Natural killer cell (primary cell): ENCODE measurements around the gene MGMT. TPM values are rescaled to one million over a fixed set of nuclear protein-coding genes. Genes with fewer than 3 reads are reported as not detected.

Source experiments
- ATAC-seq, 3 donors: fragments of 150-1000 bp in 2 of 3; fragments of 200-7000 bp in 1 of 3; cut with Tn5 transposase; 1 replicate in 1 of 3; 2 replicates in 2 of 3; pipeline ENCODE4 v1.10.0; 2021; ENCODE audit warnings: mild to moderate bottlenecking in 2 of 3, moderate library complexity in 2 of 3
- DNase-seq, 2 donors: peaks; one replicate each; pipeline versions ENCODE4 v3.0.0 to v3.0.0-alpha.2; 2013 to 2021; ENCODE audit warnings: mixed read lengths in 1 of 2
- H3K27ac ChIP-seq: one replicate; pipeline ENCODE4 v1.5.1; 2013; ENCODE audit warnings: mild to moderate bottlenecking, low read length
- H3K27me3 ChIP-seq: one replicate; pipeline ENCODE4 v1.6.1; 2013; ENCODE audit warnings: low read length; ENCODE audit not compliant: control insufficient read depth, insufficient read depth
- H3K36me3 ChIP-seq: one replicate; pipeline ENCODE4 v1.6.1; 2013; ENCODE audit warnings: low read length; ENCODE audit not compliant: control insufficient read depth, insufficient read depth
- H3K4me1 ChIP-seq: one replicate; pipeline ENCODE4 v1.6.1; 2013; ENCODE audit warnings: low read length; ENCODE audit not compliant: control insufficient read depth, insufficient read depth
- H3K4me3 ChIP-seq: one replicate; pipeline ENCODE4 v1.5.1; 2013; ENCODE audit warnings: low read length
- H3K9me3 ChIP-seq: one replicate; pipeline ENCODE4 v1.6.1; 2013; ENCODE audit warnings: low read length; ENCODE audit not compliant: control insufficient read depth, insufficient read depth
- H3K27ac Mint-ChIP-seq, 2 donors: one replicate each; pipeline ENCODE4 v1.8.0; 2022; ENCODE audit warnings: mild to moderate bottlenecking in 2 of 2, mixed read lengths in 2 of 2, moderate library complexity in 1 of 2
- H3K27me3 Mint-ChIP-seq, 2 donors: one replicate each; pipeline ENCODE4 v1.8.0; 2022; ENCODE audit warnings: low read depth in 2 of 2, mixed read lengths in 2 of 2
- H3K36me3 Mint-ChIP-seq: one replicate; pipeline ENCODE4 v1.8.0; 2022; ENCODE audit warnings: mixed read lengths
- H3K4me1 Mint-ChIP-seq, 2 donors: one replicate each; pipeline ENCODE4 v1.8.0; 2022; ENCODE audit warnings: mixed read lengths in 2 of 2
- H3K4me3 Mint-ChIP-seq: one replicate; pipeline ENCODE4 v1.8.0; 2022; ENCODE audit warnings: mild to moderate bottlenecking, moderate library complexity, mixed read lengths
- H3K9me3 Mint-ChIP-seq, 2 donors: one replicate each; pipeline ENCODE4 v1.8.0; 2022; ENCODE audit warnings: mixed read lengths in 2 of 2
- WGBS: methylation state at CpG from one replicate; pipeline ENCODE4 v1.1.7; 2013; ENCODE audit warnings: missing lambda C conversion rate; ENCODE audit not compliant: insufficient coverage; 5-methylcytosine and 5-hydroxymethylcytosine counted together
- intact Hi-C: fragments of 100-400 bp; cut with micrococcal nuclease; formaldehyde crosslinking; loops from one replicate; pipeline ENCODE4 v1.14.2; 2022
- total RNA-seq, 4 donors: library from RNA; stranded (reverse); fragments of 120-200 nt in 1 of 4; gene quantifications; one replicate each; pipeline versions ENCODE4 v1.2.3 to v1.2.4, GENCODE V29; 2013 to 2022
- TF ChIP-seq, protein P1 (sequence below): fragments of 200-600 bp; IDR thresholded peaks from one replicate; pipeline ENCODE4 v1.8.0; 2022; ENCODE audit warnings: antibody characterized with exemption

MGMT gene
- total RNA-seq, 3 donors from 2014 or later (not counting 1 experiment from before 2014, with no cell fraction given): 16.5 to 19.7 (median 18.8) TPM

DNA sequence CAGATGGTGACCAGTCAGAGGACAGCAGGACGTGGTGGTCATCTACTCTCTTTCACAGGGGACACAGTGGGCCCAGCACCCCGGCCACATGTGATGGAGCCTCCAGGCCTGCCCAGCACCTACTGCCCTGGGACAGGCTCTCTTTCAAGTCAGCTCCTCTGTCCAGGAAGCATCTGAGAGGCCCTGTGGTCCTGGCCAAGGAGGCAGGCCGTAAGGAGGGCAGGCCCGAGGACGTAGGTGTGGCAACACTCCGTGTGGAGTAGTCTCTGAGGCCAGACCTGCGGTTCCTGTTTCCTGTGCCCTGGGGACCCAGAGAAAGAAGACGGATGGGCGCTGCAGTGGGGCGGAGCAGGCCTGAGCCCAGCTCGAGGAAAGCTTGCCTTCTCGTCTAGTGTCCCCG is 317.9 kb downstream of the MGMT start:
- no peaks in the 10 kb centered on the region for H3K9me3 ChIP-seq
- 36% methylated on average over 13 of the region's 13 CpGs for WGBS
- H3K27ac Mint-ChIP-seq: peak overlapping the region in 1 of 2 donors; percentile 7
- no peak overlapping the region for H3K27ac ChIP-seq
- H3K9me3 Mint-ChIP-seq: no peaks in the 10 kb centered on the region
- H3K36me3 Mint-ChIP-seq: no peaks in the 10 kb centered on the region
- H3K4me1 Mint-ChIP-seq: peaks cover 7 to 9% of the 10 kb centered on the region in 2 donors
- no peaks in the 10 kb centered on the region for H3K27me3 Mint-ChIP-seq
- intact Hi-C loops: no loop called here
- H3K27me3 ChIP-seq: no peaks in the 10 kb centered on the region
- no peak overlapping the region for H3K4me3 Mint-ChIP-seq
- DNase-seq: no peak
- no peaks in the 10 kb centered on the region for H3K4me1 ChIP-seq
- ATAC-seq: peak in 1 of 3 donors; percentile 42
- TF ChIP-seq, protein P1, sequence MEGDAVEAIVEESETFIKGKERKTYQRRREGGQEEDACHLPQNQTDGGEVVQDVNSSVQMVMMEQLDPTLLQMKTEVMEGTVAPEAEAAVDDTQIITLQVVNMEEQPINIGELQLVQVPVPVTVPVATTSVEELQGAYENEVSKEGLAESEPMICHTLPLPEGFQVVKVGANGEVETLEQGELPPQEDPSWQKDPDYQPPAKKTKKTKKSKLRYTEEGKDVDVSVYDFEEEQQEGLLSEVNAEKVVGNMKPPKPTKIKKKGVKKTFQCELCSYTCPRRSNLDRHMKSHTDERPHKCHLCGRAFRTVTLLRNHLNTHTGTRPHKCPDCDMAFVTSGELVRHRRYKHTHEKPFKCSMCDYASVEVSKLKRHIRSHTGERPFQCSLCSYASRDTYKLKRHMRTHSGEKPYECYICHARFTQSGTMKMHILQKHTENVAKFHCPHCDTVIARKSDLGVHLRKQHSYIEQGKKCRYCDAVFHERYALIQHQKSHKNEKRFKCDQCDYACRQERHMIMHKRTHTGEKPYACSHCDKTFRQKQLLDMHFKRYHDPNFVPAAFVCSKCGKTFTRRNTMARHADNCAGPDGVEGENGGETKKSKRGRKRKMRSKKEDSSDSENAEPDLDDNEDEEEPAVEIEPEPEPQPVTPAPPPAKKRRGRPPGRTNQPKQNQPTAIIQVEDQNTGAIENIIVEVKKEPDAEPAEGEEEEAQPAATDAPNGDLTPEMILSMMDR: no peak
- H3K36me3 ChIP-seq: no peaks in the 10 kb centered on the region
- no peak overlapping the region for H3K4me3 ChIP-seq

DNA sequence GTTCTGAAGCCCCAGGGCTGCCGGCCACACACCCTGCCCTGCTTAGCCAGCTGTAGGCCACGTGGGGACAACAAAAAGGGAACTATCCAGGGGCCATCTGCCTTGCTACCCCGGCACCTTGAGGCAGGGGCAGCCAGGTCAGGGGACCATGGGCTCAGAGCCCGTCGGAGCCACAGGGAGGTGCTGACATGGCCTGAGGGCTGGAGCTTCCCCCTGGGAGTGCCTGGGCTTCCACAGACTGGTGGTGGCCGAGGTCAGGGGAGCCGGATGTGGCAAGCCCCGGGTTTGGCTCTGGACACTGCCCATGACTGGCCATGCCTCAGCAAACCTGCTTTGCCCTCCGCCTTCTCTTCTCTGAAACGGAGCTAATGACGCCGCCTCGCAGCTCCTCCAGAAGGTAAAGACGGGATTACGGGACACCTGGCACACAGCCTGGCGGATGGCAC is 318.5 kb downstream of the MGMT start:
- no peaks in the 10 kb centered on the region for H3K36me3 ChIP-seq
- H3K4me3 Mint-ChIP-seq: no peak overlapping the region
- no peaks in the 10 kb centered on the region for H3K36me3 Mint-ChIP-seq
- no peak overlapping the region for H3K27ac Mint-ChIP-seq
- no peaks in the 10 kb centered on the region for H3K27me3 Mint-ChIP-seq
- TF ChIP-seq, protein P1: no peak
- no peaks in the 10 kb centered on the region for H3K27me3 ChIP-seq
- DNase-seq (no peak), ATAC-seq (no peak)
- no peaks in the 10 kb centered on the region for H3K4me1 ChIP-seq
- H3K9me3 Mint-ChIP-seq: no peaks in the 10 kb centered on the region
- peaks cover 4% of the 10 kb centered on the region for H3K9me3 ChIP-seq
- WGBS: 84% methylated on average over 16 of the region's 16 CpGs
- H3K4me1 Mint-ChIP-seq: peaks cover 7 to 9% of the 10 kb centered on the region in 2 donors
- H3K27ac ChIP-seq: no peak overlapping the region
- no peak overlapping the region for H3K4me3 ChIP-seq
- intact Hi-C loops: no loop called here

DNA sequence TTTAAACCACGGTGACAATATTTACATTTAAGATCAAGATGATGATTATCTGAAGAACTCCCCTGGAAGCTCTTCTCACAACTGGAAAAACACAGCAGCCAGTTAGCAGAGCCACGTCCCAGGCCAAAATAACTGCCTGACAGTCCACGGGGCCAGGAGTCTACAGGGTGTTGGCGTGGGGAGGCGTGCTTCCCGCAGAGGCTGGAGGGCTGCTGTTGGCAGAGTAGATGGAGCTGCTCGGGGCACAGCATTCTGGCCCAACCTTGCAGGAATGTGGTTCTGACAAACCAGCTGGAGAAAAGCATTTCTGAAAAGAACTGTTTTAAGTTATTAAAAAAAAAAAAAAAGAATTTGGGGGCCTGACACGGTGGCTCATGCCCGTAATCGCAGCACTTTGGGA is 319.2 kb downstream of the MGMT start:
- WGBS: 95% methylated on average over 10 of the region's 10 CpGs
- no peak overlapping the region for H3K4me3 ChIP-seq
- TF ChIP-seq, protein P1: no peak
- H3K4me1 ChIP-seq: no peaks in the 10 kb centered on the region
- ATAC-seq (no peak), DNase-seq (no peak)
- H3K27ac ChIP-seq: no peak overlapping the region
- Mint-ChIP-seq H3K27ac (no peak overlapping the region), H3K4me1 (peaks cover 7 to 9% of the 10 kb centered on the region in 2 donors), H3K27me3 (no peaks in the 10 kb centered on the region), H3K4me3 (no peak overlapping the region), H3K9me3 (no peaks in the 10 kb centered on the region), H3K36me3 (no peaks in the 10 kb centered on the region)
- H3K36me3 ChIP-seq: no peaks in the 10 kb centered on the region
- H3K9me3 ChIP-seq: peaks cover 4% of the 10 kb centered on the region
- no peaks in the 10 kb centered on the region for H3K27me3 ChIP-seq
- intact Hi-C loops: no loop called here

DNA sequence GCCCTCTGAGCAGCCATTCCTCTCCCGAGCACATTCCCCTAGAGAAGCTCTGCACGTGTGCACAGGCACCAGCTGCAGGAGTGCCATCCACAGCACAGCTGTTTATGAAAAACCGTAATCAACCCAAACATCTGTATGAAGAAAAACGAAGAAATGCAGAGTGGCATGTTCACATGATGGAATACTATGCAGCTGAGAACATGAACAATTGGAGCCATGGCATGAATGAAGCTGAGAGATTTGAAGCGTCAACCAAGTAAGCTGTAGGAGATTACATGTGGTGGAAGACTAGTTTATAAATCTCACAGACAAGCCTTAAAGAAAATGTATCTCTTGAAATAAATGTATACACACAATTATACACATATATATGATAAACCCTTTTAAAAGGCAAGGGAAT is 320.5 kb downstream of the MGMT start:
- no peak overlapping the region for H3K4me3 Mint-ChIP-seq
- Histone ChIP-seq H3K4me3 (no peak overlapping the region), H3K4me1 (no peaks in the 10 kb centered on the region), H3K36me3 (no peaks in the 10 kb centered on the region), H3K27me3 (no peaks in the 10 kb centered on the region), H3K9me3 (peaks cover 9% of the 10 kb centered on the region), H3K27ac (no peak overlapping the region)
- H3K36me3 Mint-ChIP-seq: no peaks in the 10 kb centered on the region
- DNase-seq (no peak), ATAC-seq (no peak)
- intact Hi-C loops: no loop called here
- TF ChIP-seq, protein P1: no peak
- no peak overlapping the region for H3K27ac Mint-ChIP-seq
- H3K27me3 Mint-ChIP-seq: no peaks in the 10 kb centered on the region
- H3K9me3 Mint-ChIP-seq: no peaks in the 10 kb centered on the region
- 97% methylated on average over 5 of the region's 5 CpGs for WGBS
- H3K4me1 Mint-ChIP-seq: peaks cover 7 to 9% of the 10 kb centered on the region in 2 donors
